T47D (cell line): Measurements from ENCODE around the gene PCDHGA6.

Experiments
- DNase-seq, 2 experiments: peaks; one replicate each; pipeline versions ENCODE4 v3.0.0 to v3.0.0-alpha.2; 2011 to 2012; ENCODE audit warnings: low read depth in 1 of 2, low spot score in 1 of 2
- JUND ChIP-seq: IDR thresholded peaks from 2 replicates; pipeline ENCODE4 v1.6.1; 2012; ENCODE audit warnings: low read depth
- in situ Hi-C: cut with HindIII; loops from 2 replicates; pipeline ENCODE4 v1.10.0; 2016; ENCODE audit warnings: low sequenced_read_pairs, low pct_unique_long_range_greater_than_20kb

PCDHGA6 gene

DNA sequence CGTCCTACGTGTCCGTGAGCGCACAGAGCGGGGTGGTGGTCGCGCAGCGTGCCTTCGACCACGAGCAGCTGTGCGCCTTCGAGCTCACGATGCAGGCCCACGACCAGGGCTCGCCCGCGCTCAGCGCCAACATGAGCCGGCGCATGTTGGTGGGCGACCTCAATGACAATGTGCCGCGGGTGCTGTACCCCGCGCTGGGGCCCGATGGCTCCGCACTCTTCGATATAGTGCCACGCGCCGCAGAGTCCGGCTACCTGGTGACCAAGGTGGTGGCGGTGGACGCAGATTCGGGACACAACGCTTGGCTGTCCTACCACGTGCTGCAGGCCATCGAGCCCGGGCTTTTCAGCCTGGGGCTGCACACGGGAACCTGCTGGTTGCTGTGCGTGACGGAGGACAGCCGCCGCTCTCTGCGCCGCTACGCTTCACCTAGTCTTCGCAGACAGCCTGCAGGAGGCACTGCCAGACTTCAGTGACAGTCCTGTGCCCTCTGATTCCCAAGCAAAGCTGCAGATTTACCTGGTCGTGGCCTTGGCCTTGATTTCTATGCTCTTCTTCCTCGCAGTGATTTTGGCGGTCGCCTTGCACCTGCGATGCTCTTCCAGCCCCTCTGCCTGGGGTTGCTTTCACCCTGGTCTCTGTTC lies 54.2 kb downstream of the PCDHGA6 start:
- no peak for DNase-seq
- in situ Hi-C loops: no loop called here
- TF ChIP-seq JUND: no peak
